Measurements from ENCODE around the gene NTF3.

GRCh38 chr12:5503774-5504173 lies 71.9 kb downstream of the NTF3 start:
- no peak for TF ChIP-seq CTCF (tag by site-specific recombination; IDR thresholded peaks at IDR 0.05)
- TF ChIP-seq ZNF37A (tag by site-specific recombination; IDR thresholded peaks at IDR 0.05) = no peak
- TF ChIP-seq ZNF76 (tag by site-specific recombination; IDR thresholded peaks at IDR 0.05; ENCODE audit: borderline replicate concordance, low read depth) = no peak
- no peak for TF ChIP-seq MYNN (tag by site-specific recombination; IDR thresholded peaks at IDR 0.05; ENCODE audit: borderline replicate concordance)
- TF ChIP-seq ZNF549 (tag by site-specific recombination; IDR thresholded peaks at IDR 0.05) = no peak
- TF ChIP-seq ZBTB26 (tag by site-specific recombination; optimal IDR thresholded peaks at IDR 0.05) = no peak
